Stimulated activated effector memory CD8-positive, alpha-beta T cell treated with anti-CD3 and anti-CD28 coated beads, Interleukin-12 subunit alpha, Interleukin-12 subunit beta, amount 100 ng/mL, for 72 hours (primary cell): ENCODE measurements around the gene TIPIN.
"Not testable (repeated sequence)": the region's sequence is repeated elsewhere in the genome, so short reads cannot be mapped to it uniquely, and the experiment has no call there.

ENCODE experiments used
- ATAC-seq: fragments of 150-1000 bp; cut with Tn5 transposase; 2 replicates; pipeline ENCODE4 v1.10.0; 2021
- DNase-seq, 2 donors: peaks; one replicate each; pipeline ENCODE4 v3.0.0; 2021 to 2022; ENCODE audit warnings: low spot score in 2 of 2
- H3K27ac Mint-ChIP-seq: one replicate; pipeline ENCODE4 v1.8.0; 2022; ENCODE audit warnings: mild to moderate bottlenecking, mixed read lengths
- H3K36me3 Mint-ChIP-seq: one replicate; pipeline ENCODE4 v1.8.0; 2022; ENCODE audit warnings: mild to moderate bottlenecking, mixed read lengths
- H3K4me1 Mint-ChIP-seq: one replicate; pipeline ENCODE4 v1.8.0; 2022; ENCODE audit warnings: mixed read lengths
- H3K4me3 Mint-ChIP-seq: one replicate; pipeline ENCODE4 v1.8.0; 2022; ENCODE audit warnings: mild to moderate bottlenecking, mixed read lengths
- H3K9me3 Mint-ChIP-seq: one replicate; pipeline ENCODE4 v1.8.0; 2022; ENCODE audit warnings: mixed read lengths

TIPIN gene, protein sequence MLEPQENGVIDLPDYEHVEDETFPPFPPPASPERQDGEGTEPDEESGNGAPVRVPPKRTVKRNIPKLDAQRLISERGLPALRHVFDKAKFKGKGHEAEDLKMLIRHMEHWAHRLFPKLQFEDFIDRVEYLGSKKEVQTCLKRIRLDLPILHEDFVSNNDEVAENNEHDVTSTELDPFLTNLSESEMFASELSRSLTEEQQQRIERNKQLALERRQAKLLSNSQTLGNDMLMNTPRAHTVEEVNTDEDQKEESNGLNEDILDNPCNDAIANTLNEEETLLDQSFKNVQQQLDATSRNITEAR

GRCh38 chr15:66356359-66357236 lies at the start of gene TIPIN:
TSS of gene TIPIN (minus strand) at chr15:66356685. CDS start at chr15:66352947, 3,738 bp downstream.
- H3K36me3 Mint-ChIP-seq, result peaks cover 40% of the 10 kb centered on the region
- H3K4me1 Mint-ChIP-seq, result peaks cover 26% of the 10 kb centered on the region
- ATAC-seq (peak; percentile 98), DNase-seq (peak; percentile 96 to 97)
- no peaks in the 10 kb centered on the region for H3K9me3 Mint-ChIP-seq
- H3K27ac Mint-ChIP-seq, result peak within 1 kb of the TSS; percentile 100
- H3K4me3 Mint-ChIP-seq, result peak within 1 kb of the TSS; percentile 100

DNA sequence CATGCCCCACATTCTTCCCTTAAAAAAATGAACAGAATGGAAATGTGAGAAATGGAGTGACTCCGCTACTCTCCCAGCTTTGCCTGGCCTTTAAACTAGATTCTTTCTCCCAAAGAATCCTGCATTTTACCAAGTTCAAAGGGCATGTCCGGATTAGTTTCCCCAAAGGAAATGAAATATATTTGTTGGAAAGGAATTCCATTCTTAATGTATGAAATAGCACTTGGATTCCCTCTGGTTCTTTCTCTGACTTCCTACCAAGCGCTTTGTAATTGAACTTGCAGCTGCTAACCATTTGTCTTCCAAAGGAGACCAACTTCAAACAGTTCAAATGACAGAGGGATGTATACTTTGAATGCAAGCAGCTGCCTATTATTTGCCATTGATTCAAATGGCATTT lies 49.1 kb upstream of the TIPIN start:
- Mint-ChIP-seq H3K4me1 (peaks cover 88% of the 10 kb centered on the region), H3K36me3 (peaks cover 39% of the 10 kb centered on the region), H3K9me3 (no peaks in the 10 kb centered on the region), H3K27ac (no peak overlapping the region), H3K4me3 (no peak overlapping the region)
- ATAC-seq (no peak), DNase-seq (no peak)

DNA sequence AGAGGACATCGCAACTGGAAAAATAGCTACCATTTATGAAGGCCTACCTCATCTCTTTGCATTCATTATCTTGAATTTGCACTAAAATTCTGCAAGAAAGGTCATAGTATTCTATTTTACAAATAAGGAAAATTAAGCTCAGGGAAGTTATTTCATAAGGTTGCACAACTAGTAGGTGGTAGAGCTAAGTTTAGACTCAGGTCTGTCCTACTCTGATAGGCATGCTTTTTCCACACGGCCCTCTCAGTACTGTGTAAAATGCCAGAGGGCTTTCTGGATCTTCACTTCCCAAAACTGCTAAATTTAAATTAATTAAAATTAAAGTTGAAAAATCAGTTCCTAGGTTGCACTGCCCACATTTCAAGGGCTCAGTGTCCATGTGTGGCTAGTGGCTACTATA lies 48.5 kb upstream of the TIPIN start:
- H3K36me3 Mint-ChIP-seq, result peaks cover 44% of the 10 kb centered on the region
- no peaks in the 10 kb centered on the region for H3K9me3 Mint-ChIP-seq
- peaks cover 88% of the 10 kb centered on the region for H3K4me1 Mint-ChIP-seq
- no peak overlapping the region for H3K27ac Mint-ChIP-seq
- H3K4me3 Mint-ChIP-seq, result no peak overlapping the region
- no peak for DNase-seq
- ATAC-seq, result no peak

DNA sequence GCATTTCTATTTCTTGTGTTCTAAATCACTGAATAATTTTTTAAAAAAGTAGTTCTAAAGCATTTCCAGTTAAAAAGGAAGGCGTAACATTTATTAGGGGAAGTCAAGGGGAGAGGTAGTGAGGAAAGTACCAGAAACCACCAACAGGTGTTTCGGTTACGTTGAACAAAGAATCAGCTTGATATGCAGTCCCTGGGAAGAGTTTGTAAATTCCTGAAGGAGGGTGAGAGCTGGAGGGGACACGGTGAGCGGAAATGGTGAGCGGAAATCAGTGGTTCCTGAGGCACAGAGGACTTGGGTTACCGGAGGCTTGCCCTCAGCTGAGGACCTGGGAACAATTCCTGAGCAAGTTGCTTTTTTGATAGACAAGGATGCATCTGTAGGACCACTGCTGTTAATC lies 48.0 kb upstream of the TIPIN start:
- ATAC-seq (no peak), DNase-seq (no peak)
- Mint-ChIP-seq H3K4me3 (no peak overlapping the region), H3K27ac (no peak overlapping the region), H3K9me3 (no peaks in the 10 kb centered on the region), H3K36me3 (peaks cover 43% of the 10 kb centered on the region), H3K4me1 (peaks cover 85% of the 10 kb centered on the region)

DNA sequence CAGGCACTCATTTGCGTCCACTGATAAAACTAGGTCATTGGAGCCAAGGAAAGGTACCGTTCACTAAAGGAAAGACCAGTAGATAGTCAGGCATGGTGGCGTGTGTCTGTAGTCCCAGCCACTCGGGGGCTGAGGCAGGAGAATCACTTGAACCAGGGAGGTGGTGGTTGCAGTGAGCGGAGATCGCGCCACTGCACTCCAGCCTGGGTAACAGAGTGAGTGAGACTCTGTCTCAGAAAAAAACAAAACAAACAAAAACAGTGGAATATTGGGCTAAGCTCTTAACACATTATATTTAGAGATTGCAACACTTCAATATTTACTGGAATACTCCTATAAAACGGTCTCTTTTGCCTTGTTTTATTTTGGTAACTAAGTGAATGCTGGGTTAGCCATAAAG lies 47.6 kb upstream of the TIPIN start:
- ATAC-seq (no peak), DNase-seq (no peak)
- Mint-ChIP-seq H3K36me3 (peaks cover 43% of the 10 kb centered on the region), H3K27ac (no peak overlapping the region), H3K4me3 (no peak overlapping the region), H3K4me1 (peaks cover 81% of the 10 kb centered on the region), H3K9me3 (no peaks in the 10 kb centered on the region)

DNA sequence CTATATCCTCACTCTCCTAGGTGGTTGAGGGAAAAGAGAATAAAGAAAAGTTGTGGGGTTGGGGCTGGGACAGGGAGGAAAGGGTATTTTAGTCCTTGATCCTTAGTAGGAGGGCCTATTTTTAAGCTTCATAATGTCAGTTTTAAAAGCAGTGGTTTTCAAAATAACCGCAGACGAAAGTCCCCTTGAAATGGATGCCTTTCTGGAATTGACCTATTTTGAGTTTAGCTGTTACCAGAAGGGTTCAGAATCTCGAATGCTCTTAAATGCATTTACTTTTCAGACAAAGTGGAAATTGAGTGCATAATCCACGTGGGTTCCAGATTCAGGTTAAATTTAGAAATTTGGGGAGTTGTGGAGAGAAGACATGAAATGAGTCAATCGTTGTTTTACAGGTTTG lies 46.8 kb upstream of the TIPIN start:
- no peak overlapping the region for H3K27ac Mint-ChIP-seq
- peaks cover 44% of the 10 kb centered on the region for H3K36me3 Mint-ChIP-seq
- DNase-seq (no peak), ATAC-seq (no peak)
- peak overlapping the region; percentile 63 for H3K4me3 Mint-ChIP-seq
- peaks cover 74% of the 10 kb centered on the region for H3K4me1 Mint-ChIP-seq
- H3K9me3 Mint-ChIP-seq, result no peaks in the 10 kb centered on the region

DNA sequence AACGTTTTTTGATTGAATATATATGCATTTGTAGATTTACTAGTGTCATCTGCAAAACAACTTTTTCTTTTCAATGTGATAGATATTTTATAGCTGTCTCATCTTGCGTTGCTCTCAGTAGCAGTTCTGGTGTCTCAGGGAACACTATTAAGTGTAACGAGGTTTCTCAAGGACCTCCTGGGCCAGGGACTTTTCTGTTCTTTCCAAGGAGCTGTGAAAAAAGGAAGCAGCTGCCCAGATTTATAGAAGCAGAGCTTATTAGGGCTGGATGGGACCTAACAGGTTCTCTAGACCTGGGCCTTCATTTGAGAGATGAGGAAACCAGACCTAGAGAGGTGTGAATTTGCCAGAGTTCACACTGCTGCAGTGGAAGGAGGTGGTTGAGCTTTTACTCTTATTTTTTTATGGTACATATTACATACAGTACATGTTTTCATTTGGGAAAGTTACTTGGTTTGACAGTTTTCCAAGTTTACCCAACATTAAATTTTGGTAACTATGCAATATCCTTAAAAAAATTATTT lies 46.3 kb upstream of the TIPIN start:
- peak overlapping the region; percentile 63 for H3K4me3 Mint-ChIP-seq
- no peaks in the 10 kb centered on the region for H3K9me3 Mint-ChIP-seq
- ATAC-seq (no peak), DNase-seq (no peak)
- peaks cover 49% of the 10 kb centered on the region for H3K36me3 Mint-ChIP-seq
- no peak overlapping the region for H3K27ac Mint-ChIP-seq
- peaks cover 74% of the 10 kb centered on the region for H3K4me1 Mint-ChIP-seq

GRCh38 chr15:66401130-66402021 lies 44.9 kb upstream of the TIPIN start:
- Mint-ChIP-seq H3K27ac (peak overlapping the region; percentile 41), H3K9me3 (no peaks in the 10 kb centered on the region)

DNA sequence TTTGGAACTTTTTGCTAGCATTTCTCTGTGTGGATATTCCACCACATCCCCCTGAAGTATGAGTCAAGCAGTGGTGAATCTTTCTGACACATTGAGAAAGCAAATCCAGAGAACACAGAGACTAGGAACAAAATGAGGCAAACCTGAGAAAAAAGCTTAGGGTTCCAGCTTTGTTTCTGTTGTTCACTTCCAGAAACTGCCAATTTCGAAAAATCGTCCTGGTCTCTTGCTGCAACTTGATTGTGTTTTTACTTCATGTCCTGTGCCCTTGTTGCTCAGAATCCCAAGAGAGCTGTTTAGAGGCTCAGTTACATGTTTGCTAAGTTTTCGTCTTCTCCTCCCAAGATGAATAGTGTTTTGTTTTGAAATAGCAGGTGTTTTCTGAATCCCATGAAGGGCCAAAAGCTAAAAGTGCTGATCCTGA lies 43.9 kb upstream of the TIPIN start:
- no peak for ATAC-seq
- no peaks in the 10 kb centered on the region for H3K9me3 Mint-ChIP-seq
- H3K36me3 Mint-ChIP-seq, result peaks cover 67% of the 10 kb centered on the region
- H3K4me1 Mint-ChIP-seq, result peaks cover 68% of the 10 kb centered on the region
- no peak overlapping the region for H3K4me3 Mint-ChIP-seq
- DNase-seq, result no peak
- H3K27ac Mint-ChIP-seq, result no peak overlapping the region

More at GRCh38 chr15:66401130-66402021, 44.9 kb upstream of the TIPIN start:
- DNase-seq, result no peak
- Mint-ChIP-seq H3K4me1 (peaks cover 66% of the 10 kb centered on the region), H3K36me3 (peaks cover 61% of the 10 kb centered on the region), H3K4me3 (peak overlapping the region; percentile 63)
- peak; percentile 49 for ATAC-seq

DNA sequence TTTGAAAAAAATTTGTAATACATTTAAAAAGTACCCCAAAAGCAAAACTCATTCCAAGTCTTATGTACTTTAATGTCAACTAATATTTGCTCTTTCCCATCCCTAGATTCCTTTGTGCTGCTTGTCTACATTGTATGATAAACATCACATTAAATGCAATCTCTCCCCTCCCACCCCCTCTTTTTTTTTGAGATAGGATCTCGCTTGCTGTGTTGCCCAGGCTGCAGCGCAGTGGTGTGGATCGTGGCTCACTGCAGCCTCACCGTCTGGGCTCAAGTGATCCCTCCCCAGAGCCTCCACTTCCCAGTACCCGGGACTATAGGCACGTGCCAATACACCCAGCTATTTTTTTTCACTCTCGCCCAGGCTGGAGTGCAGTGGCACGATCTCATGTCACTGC lies 42.8 kb upstream of the TIPIN start:
- no peaks in the 10 kb centered on the region for H3K9me3 Mint-ChIP-seq
- peaks cover 73% of the 10 kb centered on the region for H3K4me1 Mint-ChIP-seq
- ATAC-seq (no peak), DNase-seq (no peak)
- H3K36me3 Mint-ChIP-seq, result peaks cover 77% of the 10 kb centered on the region
- H3K4me3 Mint-ChIP-seq, result no peak overlapping the region
- no peak overlapping the region for H3K27ac Mint-ChIP-seq

GRCh38 chr15:66394915-66395314 lies 38.4 kb upstream of the TIPIN start:
- peak; percentile 15 for ATAC-seq
- Mint-ChIP-seq H3K36me3 (peaks cover 98% of the 10 kb centered on the region), H3K4me3 (no peak overlapping the region)

DNA sequence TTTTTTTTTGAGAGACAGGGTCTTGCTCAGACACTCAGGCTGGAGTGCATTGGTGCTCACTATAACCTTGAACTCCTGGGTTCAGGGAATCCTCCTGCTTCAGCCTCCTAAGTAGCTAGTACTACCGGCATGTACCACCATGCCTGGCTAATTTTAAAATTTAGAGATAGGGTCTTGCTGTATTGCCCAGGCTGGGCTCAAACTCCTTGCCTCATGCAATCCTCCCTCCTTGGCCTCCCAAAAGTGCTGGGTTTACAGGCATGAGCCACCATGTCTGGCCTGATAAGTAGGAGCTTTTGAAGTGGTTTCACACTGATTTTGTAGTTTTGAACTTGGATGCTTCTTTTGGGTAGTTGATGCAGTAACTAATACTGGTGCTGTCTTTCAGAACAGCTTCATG lies 38.0 kb upstream of the TIPIN start:
- no peak overlapping the region for H3K4me3 Mint-ChIP-seq
- peaks cover 99% of the 10 kb centered on the region for H3K36me3 Mint-ChIP-seq

More at GRCh38 chr15:66394915-66395314, 38.4 kb upstream of the TIPIN start:
- H3K9me3 Mint-ChIP-seq, result no peaks in the 10 kb centered on the region
- DNase-seq, result no peak
- peaks cover 75% of the 10 kb centered on the region for H3K4me1 Mint-ChIP-seq
- peak overlapping the region; percentile 9 for H3K27ac Mint-ChIP-seq

GRCh38 chr15:66393037-66393436 lies 36.6 kb upstream of the TIPIN start:
- peak overlapping the region; percentile 20 for H3K27ac Mint-ChIP-seq
- H3K4me3 Mint-ChIP-seq, result not testable (repeated sequence)

More for the DNA sequence above, 38.0 kb upstream of the TIPIN start:
- H3K27ac Mint-ChIP-seq, result no peak overlapping the region
- no peak for ATAC-seq
- no peak for DNase-seq
- H3K9me3 Mint-ChIP-seq, result no peaks in the 10 kb centered on the region
- peaks cover 79% of the 10 kb centered on the region for H3K4me1 Mint-ChIP-seq

GRCh38 chr15:66390678-66391077 lies 34.2 kb upstream of the TIPIN start:
- H3K27ac Mint-ChIP-seq, result no peak overlapping the region
- ATAC-seq (no peak), DNase-seq (no peak)
- H3K4me1 Mint-ChIP-seq, result peaks cover 80% of the 10 kb centered on the region
- peaks cover 95% of the 10 kb centered on the region for H3K36me3 Mint-ChIP-seq
- no peaks in the 10 kb centered on the region for H3K9me3 Mint-ChIP-seq
- H3K4me3 Mint-ChIP-seq, result peak overlapping the region; percentile 98

More at GRCh38 chr15:66393037-66393436, 36.6 kb upstream of the TIPIN start:
- DNase-seq, ATAC-seq, H3K9me3 Mint-ChIP-seq: not testable (repeated sequence)
- peaks cover 99% of the 10 kb centered on the region for H3K36me3 Mint-ChIP-seq
- peaks cover 85% of the 10 kb centered on the region for H3K4me1 Mint-ChIP-seq
